ENCODE data around the gene PALLD. TPM values are rescaled to one million over a fixed set of nuclear protein-coding genes. Genes with fewer than 3 reads are reported as not detected.

Gene PALLD
- total RNA-seq, 1 experiment from 2014 or later, result 18.3 TPM

GRCh38 chr4:168787334-168787733, 290.5 kb downstream of the PALLD start:
- no CpG with 5 or more reads among the region's 1 CpG for WGBS (ENCODE audit: extremely low coverage, insufficient read length, low lambda C conversion rate)
- H2BK15ac ChIP-seq (ENCODE audit: low read depth, low read length), result no peak overlapping the region
- no peak overlapping the region for H3K56ac ChIP-seq (ENCODE audit: insufficient read length, low read depth, low read length)
- no peak overlapping the region for H2BK120ac ChIP-seq (ENCODE audit: low read depth, low read length, poor library complexity, severe bottlenecking)
- H2BK5ac ChIP-seq (ENCODE audit: insufficient read length, low read length), result no peak overlapping the region
- no peak overlapping the region for H3K23ac ChIP-seq (ENCODE audit: insufficient read length, low read depth, low read length)
- H3K23me2 ChIP-seq (ENCODE audit: insufficient read length, low read depth, low read length, poor library complexity, severe bottlenecking), result no peaks in the 10 kb centered on the region
- Mint-ChIP-seq H3K4me1 (peaks cover 28 to 33% of the 10 kb centered on the region in 2 experiments), H3K36me3 (ENCODE audit: insufficient read depth in 1 of 3, low read depth in 3 of 3) (no peaks in the 10 kb centered on the region), H3K9me3 (no peaks in the 10 kb centered on the region), H3K27me3 (ENCODE audit: low read depth) (peaks cover 1% of the 10 kb centered on the region; the same call in 1 of the 2 replicates), H3K4me3 (no peak overlapping the region), H3K27ac (no peak overlapping the region)
- no peak overlapping the region for H3K18ac ChIP-seq (ENCODE audit: insufficient read length, low read depth, low read length)
- no peak overlapping the region for H2BK12ac ChIP-seq (ENCODE audit: insufficient read length, low read depth, low read length)
- H3K4me2 ChIP-seq (ENCODE audit: insufficient read depth, insufficient read length, low read length), result no peak overlapping the region
- no peak overlapping the region for H4K91ac ChIP-seq (ENCODE audit: insufficient read length, low read depth, low read length)
- no peak overlapping the region for H3K9ac ChIP-seq (ENCODE audit: extremely low read depth, insufficient read length, low read length)
- H3K4ac ChIP-seq (ENCODE audit: low read depth, low read length), result no peak overlapping the region
- no peaks in the 10 kb centered on the region for H3K79me2 ChIP-seq (ENCODE audit: insufficient read depth, low read length)
- H3K27ac ChIP-seq (ENCODE audit: insufficient read length, low read depth, low read length), result no peak overlapping the region
- no peak overlapping the region for H2BK20ac ChIP-seq (ENCODE audit: low read depth, low read length, poor library complexity, severe bottlenecking)
- H4K5ac ChIP-seq (ENCODE audit: insufficient read length, low read depth, low read length), result no peak overlapping the region
- no peak overlapping the region for H4K8ac ChIP-seq (replicated peaks; ENCODE audit: insufficient read length, low read depth, low read length)
- H2AK5ac ChIP-seq (ENCODE audit: insufficient read length, low read length), result no peak overlapping the region
- DNase-seq, result no peak
- H3K9me3 ChIP-seq (ENCODE audit: control insufficient read depth, low read depth, low read length), result no peaks in the 10 kb centered on the region
- H2AFZ ChIP-seq (ENCODE audit: low read length), result no peak overlapping the region
- H4K20me1 ChIP-seq (ENCODE audit: control insufficient read depth, insufficient read depth, insufficient read length), result no peaks in the 10 kb centered on the region
- peaks cover 5% of the 10 kb centered on the region; the same call in 1 of the 2 replicates for H3K4me1 ChIP-seq (ENCODE audit: insufficient read depth, low read length)
- no peak overlapping the region for H3T11ph ChIP-seq (ENCODE audit: low read length)
- no peak for TF ChIP-seq CTCF (conservative IDR thresholded peaks at IDR 0.05)
- no peaks in the 10 kb centered on the region for H3K79me1 ChIP-seq (ENCODE audit: insufficient read depth, low read depth, low read length, poor library complexity, severe bottlenecking)
- H3K14ac ChIP-seq (ENCODE audit: insufficient read depth, low read length), result no peak overlapping the region
- H3K27me3 ChIP-seq (ENCODE audit: insufficient read depth, low read length), result no peaks in the 10 kb centered on the region; the same call in 1 of the 2 replicates

Data from H9 (cell line).